ENCODE measurements around the gene VAC14. TPM values are rescaled to one million over a fixed set of nuclear protein-coding genes. Genes with fewer than 3 reads are reported as not detected.
A peak's percentile ranks its signal among the peaks of the same experiment; 100 is the strongest.

VAC14 gene
- total and polyA plus RNA-seq, 4 donors, result 27.6 to 60.8 (median 50.9) TPM

GRCh38 chr16:70709457-70709856, 91.5 kb downstream of the VAC14 start:
- DNase-seq (no peak), ATAC-seq (ENCODE audit: insufficient read depth, low FRiP score) (no peak)
- Histone ChIP-seq H3K27ac (ENCODE audit: low read depth in 1 of 2, low read length in 1 of 2) (peak overlapping the region in 1 of 2 donors; percentile 78), H3K9me3 (ENCODE audit: control insufficient read depth in 4 of 4, insufficient read depth in 3 of 4, low read length in 3 of 4) (no peaks in the 10 kb centered on the region), H3K9ac (ENCODE audit: insufficient read depth in 1 of 2, low read length in 2 of 2) (no peak overlapping the region), H3K4me3 (no peak overlapping the region), H3K36me3 (ENCODE audit: control insufficient read depth in 4 of 4, insufficient read depth in 4 of 4, low read length in 4 of 4) (peaks cover 0 to 2% (median 0%) of the 10 kb centered on the region in 4 donors), H3K4me1 (ENCODE audit: control insufficient read depth in 5 of 5, insufficient read depth in 5 of 5, low read length in 5 of 5) (peaks cover 0 to 59% (median 35%) of the 10 kb centered on the region in 5 donors), H3K27me3 (ENCODE audit: control insufficient read depth in 3 of 3, insufficient read depth in 3 of 3, low read length in 2 of 3) (no peaks in the 10 kb centered on the region)
- 87 to 91% methylated on average over 5 of the region's 5 CpGs for WGBS, 2 donors
- TF ChIP-seq CTCF (IDR thresholded peaks at IDR 0.05; ENCODE audit: control extremely low read depth, extremely low read depth), result no peak

GRCh38 chr16:70708366-70709246, 92.4 kb downstream of the VAC14 start:
- 79 to 84% methylated on average over 20 of the region's 20 CpGs for WGBS, 2 donors
- H3K9ac ChIP-seq (ENCODE audit: insufficient read depth in 1 of 2, low read length in 2 of 2), result no peak overlapping the region
- DNase-seq (no peak), ATAC-seq (ENCODE audit: insufficient read depth, low FRiP score) (no peak)
- peaks cover 0 to 2% (median 0%) of the 10 kb centered on the region in 4 donors for H3K36me3 ChIP-seq (ENCODE audit: control insufficient read depth in 4 of 4, insufficient read depth in 4 of 4, low read length in 4 of 4)
- no peaks in the 10 kb centered on the region for H3K9me3 ChIP-seq (ENCODE audit: control insufficient read depth in 4 of 4, insufficient read depth in 3 of 4, low read length in 3 of 4)
- TF ChIP-seq CTCF (IDR thresholded peaks at IDR 0.05; ENCODE audit: control extremely low read depth, extremely low read depth), result no peak
- H3K27ac ChIP-seq (ENCODE audit: low read depth in 1 of 2, low read length in 1 of 2), result peak overlapping the region in 1 of 2 donors; percentile 71
- H3K4me1 ChIP-seq (ENCODE audit: control insufficient read depth in 5 of 5, insufficient read depth in 5 of 5, low read length in 5 of 5), result peaks cover 0 to 58% (median 32%) of the 10 kb centered on the region in 5 donors
- no peak overlapping the region for H3K4me3 ChIP-seq
- H3K27me3 ChIP-seq (ENCODE audit: control insufficient read depth in 3 of 3, insufficient read depth in 3 of 3, low read length in 2 of 3), result no peaks in the 10 kb centered on the region

GRCh38 chr16:70706948-70707465, 94.0 kb downstream of the VAC14 start:
- H3K4me1 ChIP-seq (ENCODE audit: control insufficient read depth in 5 of 5, insufficient read depth in 5 of 5, low read length in 5 of 5), result peaks cover 0 to 58% (median 36%) of the 10 kb centered on the region in 5 donors

More at GRCh38 chr16:70706948-70707465, 94.0 kb downstream of the VAC14 start:
- no peaks in the 10 kb centered on the region for H3K9me3 ChIP-seq (ENCODE audit: control insufficient read depth in 4 of 4, insufficient read depth in 3 of 4, low read length in 3 of 4)
- DNase-seq (peak in 2 of 3 donors; percentile 58 to 69), ATAC-seq (ENCODE audit: insufficient read depth, low FRiP score) (no peak)
- TF ChIP-seq CTCF (IDR thresholded peaks at IDR 0.05; ENCODE audit: control extremely low read depth, extremely low read depth), result no peak
- H3K36me3 ChIP-seq (ENCODE audit: control insufficient read depth in 4 of 4, insufficient read depth in 4 of 4, low read length in 4 of 4), result peaks cover 0 to 2% (median 0%) of the 10 kb centered on the region in 4 donors
- no peak overlapping the region for H3K4me3 ChIP-seq
- 42 to 70% methylated on average over 7 of the region's 7 CpGs for WGBS, 2 donors
- no peaks in the 10 kb centered on the region for H3K27me3 ChIP-seq (ENCODE audit: control insufficient read depth in 3 of 3, insufficient read depth in 3 of 3, low read length in 2 of 3)
- H3K9ac ChIP-seq (ENCODE audit: insufficient read depth in 1 of 2, low read length in 2 of 2), result no peak overlapping the region
- H3K27ac ChIP-seq (ENCODE audit: low read depth in 1 of 2, low read length in 1 of 2), result peak overlapping the region in 1 of 2 donors; percentile 50

All from lung (tissue), 12 donors.